Neural progenitor cell (in vitro differentiated cells): ENCODE results near the gene APOL5. TPM values are rescaled to one million over a fixed set of nuclear protein-coding genes. Genes with fewer than 3 reads are reported as not detected.

Experiments used
- DNase-seq: peaks from one replicate; pipeline ENCODE4 v3.0.0-alpha.2; 2016; ENCODE audit warnings: low spot score
- H2AFZ ChIP-seq: fragments of 200-600 bp; sonication (generic); replicated peaks from 2 replicates; pipeline ENCODE4 v1.6.1; 2016; ENCODE audit warnings: antibody characterized with exemption
- H3F3A ChIP-seq: fragments of 200-600 bp; sonication (generic); 2 replicates; pipeline ENCODE4 v1.6.1; 2016; ENCODE audit warnings: antibody characterized with exemption, low read depth
- H3K27ac ChIP-seq: fragments of 200-600 bp; sonication (generic); 2 replicates; pipeline ENCODE4 v1.5.1; 2016; ENCODE audit warnings: mild to moderate bottlenecking
- H3K27me3 ChIP-seq: fragments of 200-600 bp; sonication (generic); 2 replicates; pipeline ENCODE4 v1.6.1; 2016; ENCODE audit warnings: mild to moderate bottlenecking, moderate library complexity
- H3K36me3 ChIP-seq: fragments of 200-600 bp; sonication (generic); 2 replicates; pipeline ENCODE4 v1.5.1; 2016
- H3K4me1 ChIP-seq: fragments of 200-600 bp; sonication (generic); 2 replicates; pipeline ENCODE4 v1.6.1; 2016; ENCODE audit warnings: mixed run types
- H3K4me2 ChIP-seq: fragments of 200-600 bp; sonication (generic); 2 replicates; pipeline ENCODE4 v1.6.1; 2016
- H3K4me3 ChIP-seq: fragments of 200-600 bp; sonication (generic); 2 replicates; pipeline ENCODE4 v1.5.1; 2016
- H3K79me2 ChIP-seq: fragments of 200-600 bp; sonication (generic); 2 replicates; pipeline ENCODE4 v1.6.1; 2016; ENCODE audit warnings: low read depth
- H3K9ac ChIP-seq: fragments of 200-600 bp; sonication (generic); 2 replicates; pipeline ENCODE4 v1.6.1; 2016
- H3K9me3 ChIP-seq: fragments of 200-600 bp; sonication (generic); 2 replicates; pipeline ENCODE4 v1.5.1; 2016; ENCODE audit warnings: low read depth
- H4K20me1 ChIP-seq: fragments of 200-600 bp; sonication (generic); 2 replicates; pipeline ENCODE4 v1.6.1; 2016; ENCODE audit warnings: low read depth
- H3K27ac Mint-ChIP-seq: 3 replicates; pipeline ENCODE4 v1.8.0; 2021; ENCODE audit warnings: mixed read lengths
- H3K27me3 Mint-ChIP-seq: 2 replicates; pipeline ENCODE4 v1.8.0; 2022; ENCODE audit warnings: low read depth, mild to moderate bottlenecking, inconsistent platforms, moderate library complexity, mixed read lengths; ENCODE audit not compliant: insufficient read depth
- H3K36me3 Mint-ChIP-seq: 3 replicates; pipeline ENCODE4 v1.8.0; 2021; ENCODE audit warnings: mixed read lengths
- H3K4me1 Mint-ChIP-seq: 3 replicates; pipeline ENCODE4 v1.8.0; 2021; ENCODE audit warnings: mixed read lengths
- H3K4me3 Mint-ChIP-seq: 3 replicates; pipeline ENCODE4 v1.8.0; 2021; ENCODE audit warnings: mild to moderate bottlenecking, moderate library complexity, mixed read lengths
- H3K9me3 Mint-ChIP-seq: 3 replicates; pipeline ENCODE4 v1.8.0; 2020; ENCODE audit warnings: mixed read lengths
- EZH2 ChIP-seq: fragments of 200-600 bp; sonication (generic); IDR thresholded peaks from 2 replicates; pipeline ENCODE4 v1.6.1; 2017; ENCODE audit warnings: antibody characterized with exemption, mild to moderate bottlenecking, moderate library complexity
- EZH2phosphoT487 ChIP-seq: fragments of 200-600 bp; sonication (generic); IDR thresholded peaks from 2 replicates; pipeline ENCODE4 v1.6.1; 2017; ENCODE audit warnings: antibody characterized with exemption
- total RNA-seq: library from RNA; depleted of rRNA; stranded (reverse); fragments of >200 nt; gene quantifications from 2 replicates; pipeline ENCODE4 v1.2.3, GENCODE V29; 2015; ENCODE audit warnings: low replicate concordance
- TF ChIP-seq, protein P1 (sequence below): fragments of 200-600 bp; sonication (generic); IDR thresholded peaks from 2 replicates; pipeline ENCODE4 v1.5.1; 2017; ENCODE audit warnings: antibody characterized with exemption, mild to moderate bottlenecking

The APOL5 gene
- total RNA-seq, 1 donor from 2014 or later = not detected

- Histone ChIP-seq H3K27ac (no peak overlapping the region), H2AFZ (no peak overlapping the region), H3K4me1 (no peaks in the 10 kb centered on the region), H3K36me3 (no peaks in the 10 kb centered on the region), H3F3A (no peaks in the 10 kb centered on the region), H3K4me3 (no peak overlapping the region), H3K27me3 (no peaks in the 10 kb centered on the region), H3K9ac (no peak overlapping the region), H3K79me2 (no peaks in the 10 kb centered on the region), H4K20me1 (no peaks in the 10 kb centered on the region), H3K9me3 (no peaks in the 10 kb centered on the region), H3K4me2 (no peak overlapping the region)
- Mint-ChIP-seq H3K9me3 (peaks cover 17% of the 10 kb centered on the region), H3K27ac (no peak overlapping the region), H3K36me3 (no peaks in the 10 kb centered on the region), H3K27me3 (peaks cover 5% of the 10 kb centered on the region), H3K4me1 (no peaks in the 10 kb centered on the region), H3K4me3 (no peak overlapping the region)
- no peak for DNase-seq
- TF ChIP-seq EZH2 (no peak), EZH2phosphoT487 (no peak)
- TF ChIP-seq, protein P1, sequence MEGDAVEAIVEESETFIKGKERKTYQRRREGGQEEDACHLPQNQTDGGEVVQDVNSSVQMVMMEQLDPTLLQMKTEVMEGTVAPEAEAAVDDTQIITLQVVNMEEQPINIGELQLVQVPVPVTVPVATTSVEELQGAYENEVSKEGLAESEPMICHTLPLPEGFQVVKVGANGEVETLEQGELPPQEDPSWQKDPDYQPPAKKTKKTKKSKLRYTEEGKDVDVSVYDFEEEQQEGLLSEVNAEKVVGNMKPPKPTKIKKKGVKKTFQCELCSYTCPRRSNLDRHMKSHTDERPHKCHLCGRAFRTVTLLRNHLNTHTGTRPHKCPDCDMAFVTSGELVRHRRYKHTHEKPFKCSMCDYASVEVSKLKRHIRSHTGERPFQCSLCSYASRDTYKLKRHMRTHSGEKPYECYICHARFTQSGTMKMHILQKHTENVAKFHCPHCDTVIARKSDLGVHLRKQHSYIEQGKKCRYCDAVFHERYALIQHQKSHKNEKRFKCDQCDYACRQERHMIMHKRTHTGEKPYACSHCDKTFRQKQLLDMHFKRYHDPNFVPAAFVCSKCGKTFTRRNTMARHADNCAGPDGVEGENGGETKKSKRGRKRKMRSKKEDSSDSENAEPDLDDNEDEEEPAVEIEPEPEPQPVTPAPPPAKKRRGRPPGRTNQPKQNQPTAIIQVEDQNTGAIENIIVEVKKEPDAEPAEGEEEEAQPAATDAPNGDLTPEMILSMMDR = no peak
Observed at GRCh38 chr22:35721960-35722359, 4.3 kb downstream of the APOL5 start.

- Mint-ChIP-seq H3K4me3 (no peak overlapping the region), H3K9me3 (peaks cover 3% of the 10 kb centered on the region), H3K36me3 (no peaks in the 10 kb centered on the region), H3K27me3 (peaks cover 2% of the 10 kb centered on the region), H3K27ac (peak overlapping the region; percentile 85), H3K4me1 (no peaks in the 10 kb centered on the region)
- no peaks in the 10 kb centered on the region for H3K36me3 ChIP-seq
- H4K20me1 ChIP-seq = no peaks in the 10 kb centered on the region
- no peaks in the 10 kb centered on the region for H3K27me3 ChIP-seq
- H3K4me3 ChIP-seq = no peak overlapping the region
- no peak overlapping the region for H2AFZ ChIP-seq
- TF ChIP-seq, protein P1 = no peak
- TF ChIP-seq EZH2 (no peak), EZH2phosphoT487 (no peak)
- no peaks in the 10 kb centered on the region for H3K4me1 ChIP-seq
- H3F3A ChIP-seq = no peaks in the 10 kb centered on the region
- no peak for DNase-seq
- no peak overlapping the region for H3K4me2 ChIP-seq
- no peaks in the 10 kb centered on the region for H3K9me3 ChIP-seq
- no peaks in the 10 kb centered on the region for H3K79me2 ChIP-seq
- no peak overlapping the region for H3K9ac ChIP-seq
- no peak overlapping the region for H3K27ac ChIP-seq
Observed at GRCh38 chr22:35725521-35725920, 7.8 kb downstream of the APOL5 start.

DNA sequence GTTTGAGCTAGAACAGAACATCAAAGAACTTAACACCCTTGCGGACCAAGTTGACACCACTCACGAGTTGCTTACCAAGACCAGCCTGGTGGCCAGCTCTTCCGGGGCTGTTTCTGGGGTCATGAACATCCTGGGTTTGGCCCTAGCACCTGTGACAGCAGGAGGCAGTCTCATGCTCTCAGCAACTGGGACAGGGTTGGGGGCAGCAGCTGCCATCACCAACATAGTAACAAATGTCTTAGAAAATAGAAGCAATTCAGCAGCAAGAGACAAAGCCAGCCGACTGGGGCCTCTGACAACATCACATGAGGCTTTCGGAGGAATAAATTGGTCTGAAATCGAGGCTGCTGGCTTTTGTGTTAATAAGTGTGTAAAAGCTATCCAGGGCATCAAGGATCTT, 8.7 kb downstream of the APOL5 start:
- no peak overlapping the region for H2AFZ ChIP-seq
- H3K4me1 ChIP-seq = no peaks in the 10 kb centered on the region
- no peak for DNase-seq
- H3K27ac ChIP-seq = no peak overlapping the region
- Mint-ChIP-seq H3K27me3 (peaks cover 5% of the 10 kb centered on the region), H3K4me3 (no peak overlapping the region), H3K4me1 (no peaks in the 10 kb centered on the region), H3K36me3 (no peaks in the 10 kb centered on the region), H3K9me3 (peaks cover 3% of the 10 kb centered on the region), H3K27ac (peak overlapping the region; percentile 66)
- H3K9me3 ChIP-seq = no peaks in the 10 kb centered on the region
- H4K20me1 ChIP-seq = no peaks in the 10 kb centered on the region
- no peaks in the 10 kb centered on the region for H3F3A ChIP-seq
- no peaks in the 10 kb centered on the region for H3K27me3 ChIP-seq
- TF ChIP-seq EZH2phosphoT487 (no peak), EZH2 (no peak)
- TF ChIP-seq, protein P1 = no peak
- no peak overlapping the region for H3K4me3 ChIP-seq
- no peaks in the 10 kb centered on the region for H3K79me2 ChIP-seq
- H3K4me2 ChIP-seq = no peak overlapping the region
- no peaks in the 10 kb centered on the region for H3K36me3 ChIP-seq
- no peak overlapping the region for H3K9ac ChIP-seq
